Measurements from ENCODE around the gene GPR108.
"Not testable (repeated sequence)": the region's sequence is repeated elsewhere in the genome, so short reads cannot be mapped to it uniquely, and the experiment has no call there.

Gene GPR108

GRCh38 chr19:6737284-6737872, at the start of gene GPR108:
GPR108 (minus strand) TSS chr19:6737580; CDS start chr19:6737576, 4 bp downstream.
- peak; percentile 100 for DNase-seq

GRCh38 chr19:6779206-6779605, 41.8 kb upstream of the GPR108 start:
- DNase-seq, result no peak

DNA sequence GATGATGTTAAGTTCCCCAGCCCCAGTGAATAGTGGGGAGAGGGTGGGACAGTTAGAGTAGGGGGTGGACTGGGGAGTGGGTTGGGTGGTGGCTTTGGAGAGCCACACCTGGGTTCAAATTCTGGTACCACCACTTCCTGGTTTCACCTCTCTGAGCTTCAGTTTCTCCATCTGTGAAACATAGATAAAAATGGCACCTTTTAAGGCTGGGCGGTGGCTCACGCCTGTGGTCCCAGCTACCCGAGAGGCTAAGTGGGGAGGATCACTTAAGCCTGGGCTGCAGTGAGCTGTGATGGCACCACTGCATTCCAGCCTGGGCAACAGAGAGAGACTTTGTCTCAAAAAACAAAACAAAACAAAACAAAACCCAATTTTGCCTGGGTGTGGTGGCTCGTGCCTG, 41.0 kb upstream of the GPR108 start:
- DNase-seq, result no peak

DNA sequence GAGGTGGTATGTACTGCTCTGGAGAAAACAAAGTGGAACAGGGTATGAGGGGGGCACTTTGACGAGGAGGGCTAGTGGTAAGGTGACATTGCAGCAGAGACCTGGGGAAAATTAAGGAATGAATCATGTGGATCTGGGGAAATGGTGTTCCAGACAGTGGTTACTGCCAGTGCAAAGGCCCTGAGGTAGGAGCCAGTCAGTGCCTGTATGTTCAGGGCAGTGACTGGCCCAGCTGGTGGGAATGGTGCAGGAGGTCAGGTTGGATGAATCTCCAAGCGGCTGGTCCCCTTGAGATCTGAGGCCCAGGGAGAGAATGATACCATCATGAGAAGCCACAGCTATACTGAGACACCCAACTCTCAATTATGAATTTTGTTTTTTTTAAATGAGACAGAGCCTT, 40.1 kb upstream of the GPR108 start:
- no peak for DNase-seq

GRCh38 chr19:6776999-6777398, 39.6 kb upstream of the GPR108 start:
- DNase-seq, result no peak

DNA sequence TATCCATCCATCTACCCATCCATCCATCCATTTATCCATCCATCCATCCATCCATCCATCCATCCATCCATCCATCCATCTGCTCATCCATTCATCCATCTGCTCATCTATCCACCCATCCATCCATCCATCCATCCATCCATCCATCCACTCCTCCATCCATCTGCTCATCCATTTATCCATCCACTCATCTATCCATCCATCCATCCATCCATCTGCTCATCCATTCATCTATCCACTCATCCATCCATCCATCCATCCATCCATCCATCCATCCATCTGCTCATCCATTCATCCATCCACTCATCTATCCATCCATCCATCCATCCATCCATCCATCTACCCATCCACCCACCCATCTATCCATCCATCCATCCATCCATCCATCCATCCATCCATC, 38.7 kb upstream of the GPR108 start:
- DNase-seq, result not testable (repeated sequence)

DNA sequence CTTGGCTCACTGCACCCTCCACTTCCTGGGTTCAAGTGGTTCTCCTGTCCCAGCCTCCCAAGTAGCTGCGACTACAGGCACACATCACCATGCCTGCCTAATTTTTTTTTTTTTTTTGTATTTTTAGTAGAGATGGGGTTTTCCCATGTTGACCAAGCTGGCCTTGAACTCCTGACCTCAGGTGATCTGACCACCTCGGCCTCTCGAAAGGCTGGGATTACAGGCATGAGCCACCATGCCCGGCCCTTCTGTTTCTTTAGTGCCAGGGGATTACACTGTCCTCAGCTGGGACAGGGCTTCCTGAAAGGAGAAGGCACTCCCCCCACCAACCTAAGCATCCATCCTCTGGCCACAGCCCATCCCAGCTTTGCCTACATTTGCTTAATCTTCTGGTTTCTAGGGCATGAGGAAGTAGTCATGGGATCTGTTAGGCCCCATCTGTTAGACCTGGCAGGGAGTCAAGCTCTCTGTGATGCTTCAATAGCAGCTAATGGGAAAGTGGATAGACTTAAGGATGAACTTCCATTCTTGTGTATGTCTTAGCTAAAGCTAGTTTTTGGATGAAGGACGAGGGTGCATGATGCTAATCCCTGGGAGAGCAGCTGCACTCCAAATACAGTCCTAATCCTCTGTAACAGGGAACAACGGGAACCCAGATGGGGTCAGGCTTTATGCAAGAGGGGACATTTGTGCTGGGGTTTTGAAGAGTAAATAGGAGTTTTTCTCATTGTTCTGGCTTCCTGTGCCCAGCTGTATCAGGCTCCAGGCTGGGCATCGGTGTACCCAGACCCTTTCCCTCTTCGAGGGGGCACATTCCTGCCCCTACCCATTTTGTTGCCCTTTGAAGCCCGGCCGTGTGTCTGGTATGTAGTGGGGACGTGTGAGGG, 37.7 kb upstream of the GPR108 start:
- no peak for DNase-seq

GRCh38 chr19:6773323-6773931, 36.0 kb upstream of the GPR108 start:
- DNase-seq, result peak; percentile 40

DNA sequence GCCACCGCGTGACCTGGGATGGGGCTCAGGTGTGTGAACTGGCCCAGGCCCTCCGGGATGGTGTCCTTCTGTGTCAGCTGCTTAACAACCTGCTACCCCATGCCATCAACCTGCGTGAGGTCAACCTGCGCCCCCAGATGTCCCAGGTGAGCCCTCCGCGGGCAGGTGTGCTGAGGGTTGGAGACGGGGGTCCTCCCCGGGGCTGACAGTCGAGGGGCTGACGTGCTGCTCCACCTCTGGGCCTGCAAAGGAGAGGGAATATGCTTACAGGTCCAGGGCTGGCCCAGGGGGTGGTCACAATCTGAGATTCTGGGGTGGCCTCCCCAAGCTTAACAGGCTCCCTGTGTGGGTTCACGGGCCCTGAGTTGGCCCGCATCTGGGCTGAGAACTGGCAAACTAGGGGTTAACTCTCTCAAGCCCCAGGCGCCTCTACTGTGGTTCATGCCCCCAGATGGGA, 35.5 kb upstream of the GPR108 start:
- no peak for DNase-seq

DNA sequence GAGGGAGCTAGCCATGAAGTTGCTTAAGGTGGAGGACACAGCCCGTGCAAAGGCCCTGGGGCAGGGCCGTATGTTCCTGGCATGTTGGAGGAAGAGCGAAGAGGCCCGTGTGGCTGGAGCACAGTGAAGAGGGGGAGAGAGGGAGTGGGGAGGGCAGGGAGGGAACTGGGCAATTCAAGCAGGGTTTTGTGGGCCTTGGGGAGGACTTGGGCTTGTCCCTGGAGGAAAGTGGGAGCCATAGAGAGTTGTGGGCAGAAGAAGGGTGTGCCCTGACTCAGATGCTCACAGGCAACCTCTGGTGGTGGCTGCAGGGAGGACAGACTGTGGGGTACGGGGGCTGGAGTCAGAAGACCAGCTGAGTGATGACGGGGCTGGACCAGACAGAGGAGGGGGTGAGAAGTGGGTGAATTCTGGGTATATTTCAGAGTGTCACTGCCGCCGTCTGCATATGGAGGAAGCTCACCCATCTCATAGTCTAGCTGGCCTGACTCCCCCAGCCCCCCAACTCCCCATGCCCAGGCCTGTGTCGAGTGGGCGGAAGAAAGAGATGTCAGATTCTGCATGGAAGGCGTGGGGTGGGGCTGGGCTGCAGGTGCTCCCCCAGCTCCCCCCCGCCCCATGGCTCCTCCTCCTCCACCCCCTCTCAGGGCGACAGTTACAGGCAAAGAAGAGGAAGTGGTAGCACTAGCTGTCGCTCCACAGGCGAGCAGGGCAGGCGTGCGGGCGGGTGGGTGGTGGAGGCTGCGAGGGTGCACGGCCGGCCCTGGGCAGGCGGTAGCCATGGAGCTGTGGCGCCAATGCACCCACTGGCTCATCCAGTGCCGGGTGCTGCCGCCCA, 34.9 kb upstream of the GPR108 start, which contains the start of gene VAV1:
TSS of gene VAV1 (plus strand) at position 681 of the 838 bp plus-strand sequence. CDS start at position 781, 100 bp downstream.
- peak; percentile 83 for DNase-seq

- DNase-seq, result not testable (repeated sequence)
These were observed 34.3 kb upstream of the GPR108 start for GRCh38 chr19:6771648-6772027.

DNA sequence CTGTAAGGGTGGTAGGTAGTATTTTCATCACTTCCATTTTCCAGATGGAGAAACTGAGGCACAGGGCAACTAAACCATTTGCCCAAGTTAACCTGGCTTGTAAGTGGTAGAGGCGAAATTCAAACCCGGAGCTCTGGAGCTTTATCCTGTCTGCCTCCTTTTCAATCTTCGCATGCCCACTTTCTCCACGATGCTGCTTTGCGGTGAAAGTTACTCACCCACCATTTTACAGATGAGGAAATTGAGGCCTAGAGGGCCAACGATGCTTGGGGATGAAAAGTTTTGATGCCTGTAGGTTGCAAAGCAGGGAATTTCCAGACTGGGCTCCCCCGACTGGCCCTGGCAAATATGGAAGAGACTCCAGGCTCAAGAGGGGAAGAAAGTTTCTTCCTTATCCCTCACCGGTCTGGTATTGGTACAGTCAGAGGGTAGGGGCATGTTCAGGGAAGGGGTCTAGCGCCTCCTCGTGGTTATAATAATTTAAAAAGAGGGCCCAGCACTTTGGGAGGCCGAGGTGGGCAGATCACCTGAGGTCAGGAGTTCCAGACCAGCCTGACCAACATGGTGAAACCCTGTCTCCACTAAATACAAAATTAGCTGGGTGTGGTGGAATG, 31.7 kb upstream of the GPR108 start:
- no peak for DNase-seq

- DNase-seq, result no peak
These were observed 30.9 kb upstream of the GPR108 start for GRCh38 chr19:6768236-6768785.

DNA sequence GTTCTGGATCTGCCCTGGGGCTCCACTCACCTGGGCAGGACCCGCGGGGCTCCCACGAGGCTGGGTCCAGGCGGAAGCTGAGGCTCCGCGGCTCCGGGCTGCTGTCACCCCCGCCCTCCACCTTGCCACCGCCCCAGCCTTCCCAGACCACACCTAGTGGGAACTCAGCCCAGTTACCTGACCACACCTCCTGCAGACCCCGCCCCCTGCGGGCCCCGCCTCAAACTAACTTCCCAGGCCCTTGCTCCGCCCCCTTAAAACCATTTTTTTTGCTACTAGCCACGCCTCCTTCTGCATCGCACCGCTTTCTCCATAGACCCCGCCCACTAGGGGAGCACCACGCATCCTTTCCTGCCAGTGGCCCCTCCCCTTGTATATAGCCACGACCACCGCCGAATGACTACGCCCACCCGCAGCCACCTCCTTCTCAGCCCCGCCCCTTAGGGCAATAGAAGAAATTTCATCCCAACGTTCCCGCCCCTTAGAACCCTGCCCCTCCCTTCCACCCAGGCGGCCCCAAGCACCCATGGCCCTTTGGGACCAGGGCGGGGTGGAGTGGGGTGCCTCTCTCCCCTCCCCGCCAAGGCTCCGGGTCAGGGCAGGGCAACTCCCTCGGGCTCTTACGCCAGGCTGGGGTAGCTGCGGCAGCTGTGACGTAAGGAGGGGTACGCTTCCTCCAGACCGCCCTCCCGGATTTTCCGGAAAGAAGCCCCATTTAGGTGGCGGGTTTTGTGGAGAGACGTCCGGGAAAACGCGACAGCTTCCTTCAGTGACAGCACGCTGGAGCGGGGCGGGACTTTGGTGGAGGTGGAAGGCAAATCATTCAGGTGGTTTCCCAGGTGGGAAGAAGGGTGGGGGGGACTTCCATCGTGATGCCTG, 30.2 kb upstream of the GPR108 start, which contains the start of gene SH2D3A:
TSS of gene SH2D3A (minus strand) at position 79 of the 879 bp plus-strand sequence. CDS start 3,687 bp downstream, outside the sequence.
- DNase-seq, result peak; percentile 95

DNA sequence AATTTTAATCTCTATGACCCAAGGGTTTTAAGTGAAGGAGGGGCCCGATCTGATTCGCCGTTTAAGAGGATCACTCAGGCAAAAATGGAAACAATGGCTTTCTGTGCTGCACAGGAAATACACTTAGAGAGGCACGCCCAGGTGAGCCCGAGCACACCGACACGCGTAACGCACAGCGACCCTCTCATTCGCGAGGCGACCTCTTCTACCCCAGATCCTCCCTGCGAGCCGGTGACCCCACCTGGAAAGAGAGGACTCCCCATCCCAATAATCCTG, 29.6 kb upstream of the GPR108 start:
- peak; percentile 70 for DNase-seq

- no peak for DNase-seq
These were observed 29.1 kb upstream of the GPR108 start for GRCh38 chr19:6766357-6767080.

DNA sequence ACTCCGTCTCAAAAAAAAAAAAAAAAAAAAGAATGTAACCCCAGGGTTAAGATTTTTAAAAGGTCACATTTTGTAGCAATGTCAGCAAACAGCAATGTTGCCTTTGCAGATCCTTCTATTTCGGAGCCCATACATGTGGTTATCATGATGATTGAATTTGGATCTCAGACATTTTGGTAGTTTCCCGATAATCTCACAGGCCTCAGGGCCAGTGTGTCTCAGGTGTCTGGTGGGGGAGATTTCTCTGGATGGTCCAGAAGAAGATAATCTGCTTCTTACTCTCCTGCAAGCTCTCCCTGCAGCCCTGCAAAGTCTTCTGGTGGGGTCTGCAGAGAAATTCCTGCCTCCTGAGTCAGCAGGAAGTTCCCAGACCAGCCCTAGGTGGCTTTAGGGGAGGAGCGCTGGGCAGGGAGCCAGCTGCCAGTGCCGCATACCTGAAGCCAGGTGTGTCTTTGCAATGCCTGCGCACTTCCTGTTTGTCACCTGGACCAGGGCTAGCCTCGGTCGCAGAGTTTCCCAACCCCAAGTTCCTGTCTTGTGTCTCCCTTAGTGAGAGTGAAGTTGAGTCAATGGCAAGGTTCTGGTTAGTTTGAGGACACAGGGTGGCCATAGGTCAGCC, 28.5 kb upstream of the GPR108 start:
- no peak for DNase-seq

DNA sequence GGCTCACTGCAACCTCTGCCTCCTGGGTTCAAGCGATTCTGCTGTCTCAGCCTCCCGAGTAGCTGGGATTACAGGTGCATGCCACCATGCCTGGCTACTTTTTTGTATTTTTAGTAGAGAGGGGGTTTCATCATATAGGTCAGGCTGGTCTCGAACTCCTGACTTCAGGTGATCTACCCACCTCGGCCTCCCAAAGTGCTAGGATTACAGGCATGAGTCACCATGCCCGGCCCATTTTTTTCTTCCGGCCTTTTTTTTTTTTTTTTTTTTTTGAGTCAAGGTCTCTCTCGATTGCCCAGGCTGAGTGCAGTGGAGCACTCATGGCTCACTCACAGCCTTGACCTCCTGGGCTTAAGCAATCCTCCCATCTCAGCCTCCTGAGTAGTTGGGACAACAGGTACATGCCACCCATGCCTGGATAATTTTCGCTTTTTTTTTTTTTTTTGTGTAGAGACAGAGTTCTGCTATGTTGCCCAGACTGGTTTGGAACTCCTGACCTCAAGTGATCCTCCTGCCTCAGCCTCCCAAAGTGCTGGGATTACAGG, 24.9 kb upstream of the GPR108 start:
- not testable (repeated sequence) for DNase-seq

DNA sequence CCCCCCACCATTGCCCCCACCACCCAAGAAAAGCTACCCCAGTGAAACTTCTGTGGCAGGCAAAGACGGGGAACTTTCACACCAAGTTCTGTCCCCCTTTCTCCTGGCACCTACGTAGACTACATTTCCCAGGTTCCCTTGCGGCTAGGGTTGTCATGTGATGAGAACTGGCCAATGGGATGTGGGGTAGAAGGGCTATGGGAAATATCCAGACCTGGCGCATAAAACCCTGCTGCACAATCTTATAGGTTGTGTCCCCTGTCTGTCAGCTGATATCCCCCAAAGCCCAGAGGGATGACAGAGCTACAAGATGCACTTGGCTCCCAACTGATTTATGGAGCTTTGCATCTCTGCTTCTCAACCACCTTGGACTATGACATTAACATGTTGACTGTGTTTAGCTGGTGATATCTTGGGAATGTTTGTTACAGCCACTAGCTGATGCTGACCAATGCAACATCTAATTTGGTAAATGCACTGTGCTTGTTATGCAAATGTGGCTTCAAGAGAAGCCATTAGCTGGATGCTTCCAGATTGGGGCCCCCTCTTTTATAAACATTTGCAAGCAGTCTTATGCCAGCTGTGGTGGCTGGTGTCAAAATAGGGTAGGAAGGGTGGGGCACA, 23.8 kb upstream of the GPR108 start:
- no peak for DNase-seq
